GM19099 (cell line): ENCODE data around the gene DOCK2.

Experiments used
- POLR2A ChIP-seq: IDR thresholded peaks from 3 replicates; pipeline ENCODE4 v1.6.1; 2011; ENCODE audit warnings: low read depth; ENCODE audit not compliant: insufficient read length; ENCODE audit errors: extremely low read depth

Gene DOCK2

GRCh38 chr5:170111088-170111785 lies 474.2 kb downstream of the DOCK2 start:
- no peak for TF ChIP-seq POLR2A

DNA sequence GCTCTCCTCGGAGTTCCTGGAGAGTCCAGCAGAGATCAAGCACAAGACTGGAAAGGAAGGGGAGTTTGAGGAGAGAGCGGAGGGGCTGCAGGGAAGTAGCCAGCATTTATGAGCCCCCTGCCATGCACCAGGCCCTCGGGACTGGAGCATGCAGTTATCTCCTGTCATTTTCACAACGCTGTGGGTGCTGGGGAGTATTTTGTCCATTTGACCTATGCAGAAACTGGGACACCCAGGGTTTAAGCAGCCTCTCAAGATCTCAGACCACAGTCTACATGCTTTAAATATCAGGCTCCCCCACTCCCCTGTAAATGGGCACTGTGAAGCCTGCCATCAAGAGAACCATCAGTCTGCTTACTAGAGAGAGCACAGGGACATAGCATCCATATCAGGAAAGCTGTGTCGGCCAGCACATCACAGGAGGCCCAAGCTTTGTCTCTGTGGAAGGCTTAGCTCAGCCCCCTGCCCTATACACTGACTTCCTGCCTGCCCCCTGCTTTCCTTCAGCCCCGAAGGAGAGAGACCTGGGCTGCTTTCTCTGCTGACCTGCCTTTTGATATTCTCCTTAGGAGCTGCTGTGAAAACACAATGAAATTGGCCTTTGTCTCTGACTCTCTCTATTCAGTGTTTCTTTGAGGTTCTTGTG lies 475.9 kb downstream of the DOCK2 start:
- no peak for TF ChIP-seq POLR2A

- no peak for TF ChIP-seq POLR2A
These were observed 476.4 kb downstream of the DOCK2 start for GRCh38 chr5:170113522-170113900.

DNA sequence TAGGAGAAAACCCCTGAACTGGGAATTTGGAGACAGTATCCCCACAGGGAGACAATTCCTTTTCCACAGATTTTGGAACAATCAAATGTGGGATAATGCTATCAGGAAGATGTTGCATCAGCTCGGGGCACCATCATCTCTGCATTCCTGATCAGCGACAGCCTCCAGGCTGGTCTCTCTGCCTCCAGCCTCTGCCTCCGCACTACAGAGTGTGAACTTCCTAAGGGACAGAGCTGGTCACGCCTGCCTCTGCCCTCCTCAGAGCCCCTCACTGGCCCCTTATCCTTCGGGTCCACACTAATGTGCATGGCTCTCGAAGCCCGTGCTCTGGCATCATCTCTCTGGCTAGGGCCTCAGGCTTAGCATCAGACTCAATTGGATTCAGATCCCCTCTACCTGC lies 477.2 kb downstream of the DOCK2 start:
- no peak for TF ChIP-seq POLR2A

DNA sequence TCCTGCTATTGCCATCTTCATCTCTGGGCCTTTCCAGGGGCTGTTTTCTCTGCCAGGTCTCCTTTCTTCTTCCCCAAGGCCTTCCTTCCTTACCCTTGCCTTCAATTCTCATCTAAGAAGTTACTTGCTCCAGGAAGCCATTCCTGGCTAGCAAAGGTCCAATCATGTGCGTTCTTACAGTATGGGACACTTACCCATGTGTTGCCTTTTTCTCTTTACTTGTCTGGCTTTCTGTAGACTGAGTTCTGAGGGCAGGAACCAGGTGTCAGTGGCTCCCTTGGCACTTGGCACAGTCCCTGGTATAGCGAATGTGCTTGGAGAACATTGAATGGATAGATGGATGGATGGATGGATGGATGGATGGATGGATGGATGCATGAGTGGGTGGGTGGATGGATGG lies 478.9 kb downstream of the DOCK2 start:
- no peak for TF ChIP-seq POLR2A

DNA sequence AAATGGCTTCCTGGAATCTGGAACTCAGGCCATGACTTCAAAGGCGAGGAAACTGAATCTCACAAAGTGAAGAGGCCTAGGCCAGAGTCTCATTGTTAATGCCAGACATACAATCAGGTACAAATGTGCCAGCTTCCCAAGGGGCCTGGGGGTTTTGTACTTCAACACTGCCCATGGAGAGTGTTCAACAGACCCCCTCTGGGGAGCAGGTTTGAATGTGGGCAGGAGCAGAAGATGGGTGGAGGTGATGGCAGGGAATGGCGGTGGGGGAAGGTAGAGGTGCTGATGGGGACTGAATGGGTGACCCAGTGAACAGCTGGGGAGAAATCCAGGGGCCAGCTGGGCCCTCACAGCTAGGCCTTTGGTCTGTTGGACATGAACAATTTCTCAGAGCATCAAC lies 480.7 kb downstream of the DOCK2 start:
- no peak for TF ChIP-seq POLR2A

- no peak for TF ChIP-seq POLR2A
These were observed 483.5 kb downstream of the DOCK2 start for GRCh38 chr5:170120576-170120975.

- no peak for TF ChIP-seq POLR2A
These were observed 484.2 kb downstream of the DOCK2 start for GRCh38 chr5:170121321-170121720.

GRCh38 chr5:170126061-170126460 lies 489.0 kb downstream of the DOCK2 start:
- no peak for TF ChIP-seq POLR2A

GRCh38 chr5:170126626-170127025 lies 489.6 kb downstream of the DOCK2 start:
- no peak for TF ChIP-seq POLR2A

- no peak for TF ChIP-seq POLR2A
These were observed 494.2 kb downstream of the DOCK2 start for GRCh38 chr5:170131235-170131634.

DNA sequence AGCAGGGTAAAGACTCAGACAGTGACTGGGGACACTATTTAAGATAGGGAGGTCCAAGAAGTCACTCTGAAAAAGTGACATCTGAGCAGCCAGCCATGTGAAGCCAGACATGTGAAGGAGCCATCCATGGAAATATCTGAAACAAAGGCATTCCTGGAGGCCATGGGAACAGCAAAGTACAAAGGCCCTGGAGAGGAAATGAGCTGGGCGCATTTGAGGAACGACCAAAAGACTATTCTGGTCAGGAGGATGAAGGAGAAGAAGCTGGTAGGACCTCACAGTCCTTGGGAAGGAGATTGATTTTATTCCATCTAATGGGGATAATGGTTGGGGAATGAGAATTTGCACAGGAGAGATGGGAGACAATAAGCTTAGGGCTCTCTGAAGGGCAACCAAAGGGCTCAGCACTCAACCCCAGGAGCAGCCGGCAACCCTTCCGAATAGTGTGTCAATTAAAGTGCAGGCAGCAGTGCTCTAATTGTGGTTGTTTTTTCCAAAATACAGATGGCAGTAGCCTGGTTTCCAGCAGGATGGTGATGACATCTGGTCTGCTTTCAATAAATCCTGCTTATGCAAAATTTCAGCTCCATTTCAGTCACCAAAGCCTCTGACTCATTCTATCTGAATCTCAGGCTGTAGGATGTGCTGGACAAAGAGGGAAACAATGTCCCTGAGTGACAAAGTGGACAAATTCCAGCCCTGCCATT lies 495.3 kb downstream of the DOCK2 start:
- TF ChIP-seq POLR2A = no peak
